GM06990 (cell line): ENCODE data around the gene POC1B.
A peak's percentile ranks its signal among the peaks of the same experiment; 100 is the strongest.

Experiments used
- DNase-seq: peaks from one replicate; pipeline ENCODE4 v3.0.0-alpha.2; 2011; ENCODE audit not compliant: insufficient read length; ENCODE audit errors: extremely low read depth
- H3K27me3 ChIP-seq: replicated peaks from 2 replicates; pipeline ENCODE4 v1.6.0; 2011; ENCODE audit warnings: low read length; ENCODE audit not compliant: control insufficient read depth, insufficient read depth
- H3K36me3 ChIP-seq: 2 replicates; pipeline ENCODE4 v1.5.1; 2011; ENCODE audit warnings: low read length; ENCODE audit not compliant: control insufficient read depth, insufficient read depth
- H3K4me3 ChIP-seq: replicated peaks from 2 replicates; pipeline ENCODE4 v1.5.1; 2011; ENCODE audit warnings: low read depth, mild to moderate bottlenecking, control low read depth, low read length
- CTCF ChIP-seq: IDR thresholded peaks from 2 replicates; pipeline ENCODE4 v1.5.1; 2011; ENCODE audit warnings: low read length, control low read depth, mild to moderate bottlenecking, inconsistent platforms; ENCODE audit not compliant: insufficient read depth, poor library complexity, severe bottlenecking

The POC1B gene

GRCh38 chr12:89525824-89526770, at the start of gene POC1B:
TSS of gene POC1B (minus strand) at chr12:89526047. CDS start at chr12:89525895, 152 bp downstream.
- no peak for TF ChIP-seq CTCF
- peak; percentile 88 for DNase-seq
- H3K27me3 ChIP-seq: no peaks in the 10 kb centered on the region
- H3K36me3 ChIP-seq: no peaks in the 10 kb centered on the region
- peak within 1 kb of the TSS; percentile 89 for H3K4me3 ChIP-seq

GRCh38 chr12:89575374-89575773, 49.5 kb upstream of the POC1B start:
- H3K27me3 ChIP-seq: no peaks in the 10 kb centered on the region
- no peak for TF ChIP-seq CTCF
- no peak for DNase-seq

GRCh38 chr12:89574736-89575208, 48.9 kb upstream of the POC1B start:
- Histone ChIP-seq H3K36me3 (no peaks in the 10 kb centered on the region), H3K4me3 (no peak overlapping the region), H3K27me3 (no peaks in the 10 kb centered on the region)
- DNase-seq: no peak
- TF ChIP-seq CTCF: no peak

More at GRCh38 chr12:89575374-89575773, 49.5 kb upstream of the POC1B start:
- Histone ChIP-seq H3K36me3 (no peaks in the 10 kb centered on the region), H3K4me3 (no peak overlapping the region)

- Histone ChIP-seq H3K36me3 (no peaks in the 10 kb centered on the region), H3K4me3 (no peak overlapping the region), H3K27me3 (no peaks in the 10 kb centered on the region)
- no peak for DNase-seq
- no peak for TF ChIP-seq CTCF
Observed at GRCh38 chr12:89573051-89573810, 47.4 kb upstream of the POC1B start.

GRCh38 chr12:89571491-89572195, 45.8 kb upstream of the POC1B start:
- no peak for DNase-seq
- H3K36me3 ChIP-seq: no peaks in the 10 kb centered on the region
- TF ChIP-seq CTCF: no peak
- H3K4me3 ChIP-seq: no peak overlapping the region
- H3K27me3 ChIP-seq: no peaks in the 10 kb centered on the region
